ENCODE results near the gene LANCL3.
"Not testable (repeated sequence)": the region's sequence is repeated elsewhere in the genome, so short reads cannot be mapped to it uniquely, and the experiment has no call there.

Gene LANCL3

GRCh38 chrX:37571426-37572107 lies at the start of gene LANCL3:
TSS of gene LANCL3 (plus strand) at chrX:37571661. CDS start at chrX:37571871, 210 bp downstream.
- DNase-seq = peak; percentile 41 to 80

- DNase-seq = not testable (repeated sequence)
Measured at GRCh38 chrX:37523673-37524072, 47.8 kb upstream of the LANCL3 start.

- DNase-seq = no peak
Measured at GRCh38 chrX:37541991-37542390, 29.5 kb upstream of the LANCL3 start.

- no peak for DNase-seq
Measured at GRCh38 chrX:37542791-37543190, 28.7 kb upstream of the LANCL3 start.

GRCh38 chrX:37543324-37543723 lies 28.1 kb upstream of the LANCL3 start:
- DNase-seq = no peak

GRCh38 chrX:37544531-37544930 lies 26.9 kb upstream of the LANCL3 start:
- not testable (repeated sequence) for DNase-seq

- DNase-seq = no peak
Measured at GRCh38 chrX:37545066-37545465, 26.4 kb upstream of the LANCL3 start.

GRCh38 chrX:37549619-37550018 lies 21.8 kb upstream of the LANCL3 start:
- DNase-seq = not testable (repeated sequence)

GRCh38 chrX:37553476-37553875 lies 18.0 kb upstream of the LANCL3 start:
- DNase-seq = no peak

- DNase-seq = not testable (repeated sequence)
Measured at GRCh38 chrX:37565254-37565653, 6.2 kb upstream of the LANCL3 start.

GRCh38 chrX:37570349-37570748 lies 1.1 kb upstream of the LANCL3 start:
- not testable (repeated sequence) for DNase-seq

- DNase-seq = peak; percentile 73 to 91
Measured at GRCh38 chrX:37572108-37572587, 687 bp downstream of the LANCL3 start.

GRCh38 chrX:37573121-37573520 lies 1.7 kb downstream of the LANCL3 start:
- DNase-seq = peak; percentile 60 to 64

- no peak for DNase-seq
Measured at GRCh38 chrX:37578045-37578444, 6.6 kb downstream of the LANCL3 start.

- DNase-seq = no peak
Measured at GRCh38 chrX:37580080-37580479, 8.6 kb downstream of the LANCL3 start.

GRCh38 chrX:37587337-37587736 lies 15.9 kb downstream of the LANCL3 start:
- not testable (repeated sequence) for DNase-seq

GRCh38 chrX:37590047-37590446 lies 18.6 kb downstream of the LANCL3 start:
- DNase-seq = no peak

GRCh38 chrX:37594755-37595382 lies 23.4 kb downstream of the LANCL3 start:
- peak; percentile 9 to 29 for DNase-seq

- DNase-seq = peak in 1 of 2 experiments; percentile 37
Measured at GRCh38 chrX:37599729-37600128, 28.3 kb downstream of the LANCL3 start.

- no peak for DNase-seq
Measured at GRCh38 chrX:37603938-37604409, 32.5 kb downstream of the LANCL3 start.

GRCh38 chrX:37607243-37607642 lies 35.8 kb downstream of the LANCL3 start:
- DNase-seq = no peak

GRCh38 chrX:37608156-37608555 lies 36.7 kb downstream of the LANCL3 start:
- no peak for DNase-seq

- DNase-seq = no peak
Measured at GRCh38 chrX:37609727-37610126, 38.3 kb downstream of the LANCL3 start.

GRCh38 chrX:37613933-37614332 lies 42.5 kb downstream of the LANCL3 start:
- DNase-seq = no peak
